IPS-15b (cell line): Measurements from ENCODE around the gene RUNX3.

Experiments
- H3K27me3 ChIP-seq: one replicate; pipeline ENCODE4 v1.6.1; 2013; ENCODE audit warnings: low read length; ENCODE audit not compliant: control insufficient read depth, insufficient read depth
- H3K36me3 ChIP-seq: one replicate; pipeline ENCODE4 v1.6.1; 2013; ENCODE audit warnings: low read length; ENCODE audit not compliant: control insufficient read depth, insufficient read depth
- H3K4me1 ChIP-seq: one replicate; pipeline ENCODE4 v1.6.1; 2013; ENCODE audit warnings: mild to moderate bottlenecking, low read length; ENCODE audit not compliant: control insufficient read depth, insufficient read depth
- H3K4me3 ChIP-seq: one replicate; pipeline ENCODE4 v1.5.1; 2013; ENCODE audit warnings: low read depth, low read length
- H3K9ac ChIP-seq: one replicate; pipeline ENCODE4 v1.6.1; 2013; ENCODE audit warnings: low read depth, mild to moderate bottlenecking, low read length
- H3K9me3 ChIP-seq: one replicate; pipeline ENCODE4 v1.6.1; 2013; ENCODE audit warnings: mild to moderate bottlenecking, low read length; ENCODE audit not compliant: control insufficient read depth, insufficient read depth

RUNX3 gene

GRCh38 chr1:24931146-24931467 is 1.0 kb upstream of the RUNX3 start:
- Histone ChIP-seq H3K4me3 (peak overlapping the region; percentile 59), H3K27me3 (peaks cover 84% of the 10 kb centered on the region), H3K9me3 (no peaks in the 10 kb centered on the region), H3K4me1 (peaks cover 27% of the 10 kb centered on the region), H3K9ac (no peak overlapping the region), H3K36me3 (no peaks in the 10 kb centered on the region)

DNA sequence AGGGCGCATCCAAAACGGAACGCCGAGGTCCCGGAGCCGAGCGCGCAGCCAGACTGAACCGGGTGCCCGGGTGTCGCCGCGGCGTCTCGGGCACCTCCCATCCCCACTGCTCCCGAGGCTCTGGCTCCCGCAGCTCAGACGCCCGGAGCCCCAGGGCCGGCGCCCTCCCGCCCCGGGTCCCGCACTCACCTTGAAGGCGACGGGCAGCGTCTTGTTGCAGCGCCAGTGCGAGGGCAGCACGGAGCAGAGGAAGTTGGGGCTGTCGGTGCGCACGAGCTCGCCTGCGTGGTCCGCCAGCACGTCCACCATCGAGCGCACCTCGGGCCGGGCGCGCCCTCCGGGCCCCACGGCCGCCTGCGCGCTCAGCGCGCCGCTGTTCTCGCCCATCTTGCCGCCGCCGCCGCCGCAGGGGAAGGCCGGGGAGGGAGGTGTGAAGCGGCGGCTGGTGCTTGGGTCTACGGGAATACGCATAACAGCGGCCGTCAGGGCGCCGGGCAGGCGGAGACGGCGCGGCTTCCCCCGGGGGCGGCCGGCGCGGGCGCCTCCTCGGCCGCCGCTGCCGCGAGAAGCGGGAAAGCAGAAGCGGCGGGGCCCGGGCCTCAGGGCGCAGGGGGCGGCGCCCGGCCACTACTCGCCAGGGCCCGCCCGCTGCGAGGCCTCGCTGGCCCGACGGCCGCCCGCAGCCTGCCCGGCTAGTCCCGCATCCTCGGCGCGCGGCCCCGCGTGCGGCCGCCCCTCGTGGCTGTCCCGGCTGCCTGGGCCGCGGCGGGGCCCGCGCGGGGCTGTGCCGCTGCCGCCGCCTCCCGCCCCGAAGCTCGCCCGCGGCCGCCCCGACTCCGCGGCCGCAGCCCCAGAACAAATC is 447 bp downstream of the RUNX3 start:
- Histone ChIP-seq H3K4me3 (peak overlapping the region; percentile 55), H3K36me3 (no peaks in the 10 kb centered on the region), H3K9me3 (no peaks in the 10 kb centered on the region), H3K4me1 (peaks cover 24% of the 10 kb centered on the region), H3K9ac (no peak overlapping the region), H3K27me3 (peaks cover 90% of the 10 kb centered on the region)

GRCh38 chr1:24928689-24929397 is 1.2 kb downstream of the RUNX3 start:
- Histone ChIP-seq H3K4me1 (peaks cover 20% of the 10 kb centered on the region), H3K27me3 (peaks cover 83% of the 10 kb centered on the region), H3K9me3 (no peaks in the 10 kb centered on the region), H3K4me3 (peak overlapping the region; percentile 55), H3K9ac (no peak overlapping the region), H3K36me3 (no peaks in the 10 kb centered on the region)

- peaks cover 19% of the 10 kb centered on the region for H3K4me1 ChIP-seq
- no peaks in the 10 kb centered on the region for H3K36me3 ChIP-seq
- H3K4me3 ChIP-seq = peak overlapping the region; percentile 55
- H3K9me3 ChIP-seq = no peaks in the 10 kb centered on the region
- no peak overlapping the region for H3K9ac ChIP-seq
- H3K27me3 ChIP-seq = peaks cover 76% of the 10 kb centered on the region
These were observed 1.9 kb downstream of the RUNX3 start for GRCh38 chr1:24927988-24928688.

- Histone ChIP-seq H3K9ac (no peak overlapping the region), H3K36me3 (no peaks in the 10 kb centered on the region), H3K27me3 (peaks cover 69% of the 10 kb centered on the region), H3K4me3 (no peak overlapping the region), H3K4me1 (peaks cover 17% of the 10 kb centered on the region), H3K9me3 (no peaks in the 10 kb centered on the region)
These were observed 2.6 kb downstream of the RUNX3 start for GRCh38 chr1:24927473-24927872.

GRCh38 chr1:24926563-24927249 is 3.4 kb downstream of the RUNX3 start:
- H3K27me3 ChIP-seq = peaks cover 63% of the 10 kb centered on the region
- H3K9me3 ChIP-seq = no peaks in the 10 kb centered on the region
- peak overlapping the region; percentile 8 for H3K4me3 ChIP-seq
- no peaks in the 10 kb centered on the region for H3K36me3 ChIP-seq
- no peak overlapping the region for H3K9ac ChIP-seq
- peaks cover 17% of the 10 kb centered on the region for H3K4me1 ChIP-seq

DNA sequence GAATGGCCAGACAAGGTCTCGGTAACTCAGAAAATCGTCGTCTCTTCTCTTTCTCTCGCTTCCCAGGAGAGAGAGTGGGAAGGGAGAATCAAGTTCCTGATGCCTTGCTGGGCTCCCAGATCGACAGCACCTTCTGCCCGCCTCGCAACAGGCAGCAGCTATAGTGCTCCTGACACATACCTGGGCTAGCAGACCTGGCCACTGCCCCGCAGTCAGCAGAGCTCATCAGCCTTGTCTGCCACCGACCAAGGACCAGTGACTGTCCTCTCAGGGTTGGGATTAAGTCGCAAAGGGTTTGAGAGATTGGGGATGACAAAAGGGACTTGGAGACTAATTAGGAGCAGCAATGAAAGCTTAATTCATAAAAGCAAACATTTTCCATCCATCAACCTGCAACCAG is 4.1 kb downstream of the RUNX3 start:
- Histone ChIP-seq H3K4me1 (peaks cover 17% of the 10 kb centered on the region), H3K36me3 (no peaks in the 10 kb centered on the region), H3K27me3 (peaks cover 56% of the 10 kb centered on the region), H3K9me3 (no peaks in the 10 kb centered on the region), H3K4me3 (no peak overlapping the region), H3K9ac (no peak overlapping the region)

DNA sequence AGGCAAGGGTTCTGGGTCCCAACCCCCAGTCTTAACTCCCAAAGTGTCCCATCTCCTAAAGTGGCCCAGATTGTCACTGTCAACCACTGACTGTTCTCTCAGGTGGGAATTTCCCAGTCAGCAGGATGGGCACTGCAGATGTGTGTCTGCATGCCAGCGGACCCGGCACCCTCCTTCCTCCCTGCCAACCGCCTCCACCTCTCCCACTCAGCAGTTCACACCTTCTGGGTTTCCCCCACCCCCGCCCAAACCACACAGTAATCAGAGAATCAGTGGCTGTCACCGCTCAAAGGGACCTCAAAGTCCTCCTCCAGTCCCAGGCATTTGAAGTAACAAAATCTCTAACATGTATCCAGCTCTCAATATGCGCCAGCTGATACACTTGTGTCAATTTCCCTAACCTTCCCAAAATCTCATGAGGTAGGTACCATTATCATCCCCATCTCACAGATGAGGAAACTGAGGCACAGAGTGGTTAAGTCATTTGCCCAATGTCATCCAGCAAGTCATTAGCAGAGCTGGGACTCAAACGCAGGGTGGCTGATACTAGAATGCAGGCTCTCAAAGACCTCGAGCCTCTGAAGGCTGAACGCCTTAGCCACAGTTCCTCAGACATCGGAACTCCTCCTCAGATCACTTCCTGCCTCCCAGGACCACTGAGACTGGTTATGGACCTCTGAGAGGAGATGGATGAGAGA is 4.8 kb downstream of the RUNX3 start:
- no peak overlapping the region for H3K4me3 ChIP-seq
- H3K4me1 ChIP-seq = peaks cover 17% of the 10 kb centered on the region
- no peaks in the 10 kb centered on the region for H3K9me3 ChIP-seq
- H3K27me3 ChIP-seq = peaks cover 49% of the 10 kb centered on the region
- H3K36me3 ChIP-seq = no peaks in the 10 kb centered on the region
- H3K9ac ChIP-seq = no peak overlapping the region

DNA sequence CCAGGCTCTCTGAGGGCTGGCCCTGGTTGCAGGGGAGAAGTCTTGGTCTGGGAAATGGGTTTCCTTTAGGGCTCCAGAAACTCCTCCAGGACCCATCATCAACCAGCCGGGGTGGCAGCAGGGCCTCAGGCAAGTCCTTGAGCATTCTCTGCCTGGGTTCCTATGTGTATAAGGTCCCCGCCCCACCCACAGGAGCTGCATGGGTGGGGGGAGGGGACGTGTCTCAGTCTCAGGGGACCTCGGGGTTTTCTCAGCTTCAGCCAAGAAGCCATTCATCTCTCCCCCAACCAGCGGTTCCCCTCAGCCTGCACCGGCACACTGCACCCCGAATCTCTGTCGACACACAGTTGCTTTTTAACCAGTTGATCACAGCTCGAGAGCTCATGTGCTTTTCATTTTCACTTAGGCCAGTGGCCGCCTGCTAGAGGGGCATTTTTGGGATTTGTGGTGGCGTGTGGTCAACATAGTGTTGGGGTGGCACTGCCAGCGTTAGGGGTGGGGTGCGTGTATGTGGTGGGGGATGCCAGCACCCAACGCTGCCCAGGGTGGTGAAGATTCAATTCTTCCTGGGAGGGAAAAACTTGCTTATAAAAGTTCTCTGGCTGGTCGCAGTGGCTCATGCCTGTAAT is 6.5 kb downstream of the RUNX3 start:
- no peaks in the 10 kb centered on the region for H3K9me3 ChIP-seq
- H3K27me3 ChIP-seq = peaks cover 40% of the 10 kb centered on the region
- peaks cover 17% of the 10 kb centered on the region for H3K4me1 ChIP-seq
- H3K4me3 ChIP-seq = no peak overlapping the region
- H3K36me3 ChIP-seq = no peaks in the 10 kb centered on the region
- H3K9ac ChIP-seq = no peak overlapping the region

DNA sequence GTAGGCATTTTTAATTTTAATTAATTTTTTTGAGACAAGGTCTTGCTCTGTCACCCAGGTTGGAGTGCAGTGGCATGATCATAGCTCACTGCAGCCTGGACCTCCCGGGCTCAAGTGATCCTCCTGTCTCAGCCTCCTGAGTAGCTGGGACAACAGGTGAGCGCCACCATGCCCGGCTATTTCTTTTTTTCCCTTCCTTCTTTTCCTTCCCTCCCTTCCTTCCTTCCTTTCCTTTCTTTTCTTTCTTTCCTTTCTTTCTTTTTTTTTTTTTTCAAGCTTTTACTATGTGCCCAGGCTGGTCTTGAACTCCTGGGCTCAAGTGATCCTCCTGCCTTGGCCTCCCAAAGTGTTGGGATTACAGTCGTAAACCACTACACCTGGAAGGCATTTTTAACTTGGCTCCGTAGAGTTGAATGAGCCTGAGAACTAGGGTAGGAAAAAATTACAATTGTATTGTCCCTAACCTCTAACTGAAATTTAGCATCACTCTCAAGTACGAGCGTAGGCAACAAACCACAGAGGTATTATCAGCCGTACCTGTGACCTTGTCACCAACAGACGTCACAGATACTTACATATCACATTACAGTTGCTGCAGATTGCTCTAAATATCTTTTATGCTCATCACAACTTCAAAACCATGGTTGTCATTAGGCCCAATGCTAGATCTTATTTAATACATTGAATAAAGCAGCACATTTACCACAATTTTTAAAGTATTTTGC is 8.0 kb downstream of the RUNX3 start:
- H3K9ac ChIP-seq = no peak overlapping the region
- H3K4me1 ChIP-seq = peaks cover 10% of the 10 kb centered on the region
- H3K36me3 ChIP-seq = no peaks in the 10 kb centered on the region
- peaks cover 25% of the 10 kb centered on the region for H3K27me3 ChIP-seq
- H3K4me3 ChIP-seq = no peak overlapping the region
- no peaks in the 10 kb centered on the region for H3K9me3 ChIP-seq
